GM21723 (cell line): ENCODE results near the gene PHYKPL.

Experiments
- ATAC-seq: cut with Tn5 transposase; IDR thresholded peaks from one replicate; pipeline ENCODE4 v1.9.1; 2021; ENCODE audit warnings: mild to moderate bottlenecking, moderate library complexity; ENCODE audit not compliant: unreplicated experiment

PHYKPL gene

DNA sequence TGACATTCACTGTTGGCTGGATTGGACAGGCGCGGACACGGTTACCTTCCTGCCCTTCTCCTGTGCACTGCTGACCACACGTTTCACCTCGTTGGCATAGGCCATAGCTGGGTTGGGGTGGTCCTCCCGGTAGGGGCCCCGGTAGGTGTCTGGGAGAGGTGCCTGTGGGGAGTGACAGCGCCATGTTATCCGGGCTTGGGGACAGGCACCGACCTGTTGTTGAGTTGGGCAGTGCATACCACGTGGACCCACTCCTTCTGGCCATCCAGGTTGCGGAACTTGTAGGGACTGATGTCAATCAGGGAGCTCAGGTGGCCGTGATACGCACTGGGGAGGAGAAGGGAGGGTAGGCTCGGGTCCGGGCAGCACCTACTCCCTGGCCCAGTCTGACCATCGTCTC lies 8.2 kb downstream of the PHYKPL start:
- ATAC-seq = no peak

DNA sequence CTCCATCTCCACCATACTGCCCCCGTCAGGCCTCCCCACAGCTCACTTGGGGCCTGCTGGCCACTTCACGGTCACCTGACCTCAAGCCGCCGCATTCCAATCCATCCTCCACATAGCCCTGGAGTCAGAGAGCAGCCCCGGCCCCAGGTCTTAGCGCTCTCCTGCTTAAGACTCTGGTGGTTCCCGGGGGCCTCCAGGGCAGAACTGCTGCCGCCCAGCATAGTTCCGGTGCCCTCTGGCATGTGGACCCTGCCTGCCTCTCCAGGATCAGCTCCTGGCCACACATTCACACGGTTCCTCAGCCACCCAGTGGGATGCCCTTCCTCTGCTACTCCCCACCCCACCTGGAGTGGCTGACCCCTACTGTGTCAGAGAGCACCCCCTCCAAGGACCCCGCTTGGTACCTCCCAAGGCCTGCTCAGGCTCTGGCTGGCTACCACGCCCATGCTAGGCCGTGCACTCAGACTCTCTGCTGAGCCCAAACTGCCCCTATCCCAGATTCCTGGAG lies 8.7 kb downstream of the PHYKPL start:
- no peak for ATAC-seq

DNA sequence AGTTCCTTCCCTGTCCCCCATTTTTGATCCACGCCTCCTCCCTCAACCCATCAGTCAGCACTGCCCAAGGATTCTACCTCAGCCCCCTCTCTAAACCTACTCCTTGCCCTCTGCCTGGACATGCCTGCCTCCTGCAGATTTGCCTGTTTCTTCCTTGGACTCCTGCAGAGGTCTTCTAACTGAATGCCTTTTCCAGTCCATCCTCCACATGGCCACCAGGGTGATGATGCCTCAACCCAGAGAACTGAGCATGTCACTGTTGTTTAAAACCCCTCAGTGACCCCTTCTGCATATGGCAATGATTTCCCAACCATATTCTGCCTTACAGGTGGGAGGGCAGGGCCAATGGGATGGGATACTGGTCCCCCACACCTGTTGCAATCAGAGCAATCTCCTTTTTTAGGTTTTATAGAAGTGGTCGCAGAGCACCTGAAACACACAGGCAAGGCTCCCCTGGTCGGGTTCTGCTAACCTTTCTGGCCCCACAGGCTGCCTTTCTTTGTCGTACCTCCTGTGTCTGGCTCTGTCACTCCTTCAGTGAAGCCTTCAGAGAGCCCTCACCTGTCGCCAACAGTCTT lies 9.3 kb downstream of the PHYKPL start:
- ATAC-seq = no peak

DNA sequence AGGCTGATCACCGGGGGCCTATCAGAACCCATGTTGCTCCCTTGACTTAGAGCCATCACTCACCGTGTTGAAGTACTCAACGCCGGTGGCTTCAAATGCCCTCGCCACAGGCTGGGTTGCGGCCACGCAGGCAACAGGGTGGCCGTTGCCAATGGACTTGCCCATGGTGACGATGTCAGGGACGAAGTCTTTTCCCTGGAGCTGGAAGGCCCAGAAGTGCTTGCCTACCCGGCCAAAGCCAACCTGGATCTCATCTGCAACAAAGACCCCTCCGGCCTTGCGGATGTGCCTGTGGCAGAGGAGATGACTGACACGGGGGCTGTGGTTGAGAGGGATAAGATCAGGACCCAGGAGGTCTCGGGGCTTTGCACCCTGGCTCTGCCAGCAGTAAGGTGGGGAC lies 10.3 kb downstream of the PHYKPL start:
- no peak for ATAC-seq

DNA sequence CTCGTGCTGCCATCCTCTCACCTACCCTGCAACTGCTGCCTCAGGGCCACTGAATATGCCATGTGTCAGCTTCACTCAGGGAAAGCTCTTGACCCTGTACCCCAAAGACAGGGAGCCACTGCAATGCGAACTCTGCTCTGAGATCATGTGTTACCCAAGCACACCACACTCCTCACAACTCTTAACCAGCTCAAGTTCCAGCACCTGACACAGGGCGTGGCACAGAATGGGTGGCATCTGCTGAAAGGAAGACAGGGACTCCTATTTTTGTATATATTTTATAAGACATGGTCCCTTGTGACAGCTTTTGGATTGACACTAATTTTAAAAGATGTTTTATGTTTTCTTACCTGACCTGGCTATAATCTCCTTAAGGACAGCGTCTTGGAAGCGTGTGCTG lies 10.7 kb downstream of the PHYKPL start:
- ATAC-seq = no peak

DNA sequence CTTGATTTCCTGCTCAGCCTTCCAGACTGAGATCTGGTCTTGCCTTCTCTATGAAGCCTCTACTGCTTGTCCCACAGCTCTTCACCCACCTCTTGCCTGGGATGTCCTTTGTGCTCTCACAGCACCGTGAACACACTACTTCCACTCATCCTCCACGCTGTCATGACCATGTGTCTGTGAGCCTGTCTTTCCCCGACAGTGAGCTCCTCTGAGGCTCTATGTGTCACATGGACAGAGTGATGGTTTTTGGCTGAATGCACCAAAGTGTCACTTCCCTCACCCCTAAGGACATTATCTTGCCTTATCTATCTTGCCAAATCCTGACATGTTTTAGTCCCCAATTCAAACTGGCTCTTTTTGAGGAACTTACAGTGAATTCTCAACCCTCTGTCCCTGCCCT lies 11.3 kb downstream of the PHYKPL start:
- ATAC-seq = no peak

DNA sequence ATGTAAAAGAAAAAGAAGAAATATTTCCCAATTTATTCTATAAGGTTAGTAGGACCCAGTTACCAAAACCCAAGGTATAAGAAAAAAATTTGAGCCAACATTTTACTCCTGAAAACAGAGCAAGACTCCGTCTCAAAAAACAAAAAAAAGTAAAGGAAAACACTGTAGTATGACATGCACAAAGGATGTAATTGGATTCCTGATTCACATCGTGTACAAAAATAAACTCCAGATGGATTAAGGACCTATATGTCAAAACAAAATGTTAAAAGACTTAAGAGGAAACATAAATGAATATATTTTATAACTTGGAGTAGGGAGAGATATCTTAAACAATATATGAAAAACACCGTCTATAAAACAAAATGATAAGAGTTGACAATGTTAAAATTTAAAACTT lies 13.8 kb downstream of the PHYKPL start:
- ATAC-seq = no peak

DNA sequence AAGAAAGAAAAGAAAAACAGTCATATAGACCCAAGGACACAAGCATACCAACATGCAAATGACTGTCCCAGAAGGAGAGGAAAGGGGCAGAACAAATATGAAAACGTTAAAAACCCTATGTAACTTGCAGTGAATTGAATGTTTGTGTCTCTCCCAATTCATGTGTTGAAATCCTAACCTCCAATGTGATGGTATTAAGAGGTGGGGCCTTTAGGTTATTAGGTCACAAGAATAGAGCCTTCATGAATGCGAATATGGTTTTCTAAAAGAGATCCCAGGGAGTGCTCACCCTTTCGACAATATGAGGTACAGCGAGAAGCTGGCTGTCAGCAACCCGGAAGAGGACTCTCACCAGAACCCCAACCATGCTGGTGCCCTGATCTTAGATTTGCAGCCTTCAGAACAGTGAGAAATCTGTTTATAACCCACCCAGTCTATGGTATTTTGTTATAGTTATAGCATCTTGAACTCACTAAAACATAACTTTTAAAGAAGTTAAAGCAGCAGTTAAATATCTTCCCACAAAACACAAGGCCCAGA lies 14.3 kb downstream of the PHYKPL start:
- no peak for ATAC-seq

DNA sequence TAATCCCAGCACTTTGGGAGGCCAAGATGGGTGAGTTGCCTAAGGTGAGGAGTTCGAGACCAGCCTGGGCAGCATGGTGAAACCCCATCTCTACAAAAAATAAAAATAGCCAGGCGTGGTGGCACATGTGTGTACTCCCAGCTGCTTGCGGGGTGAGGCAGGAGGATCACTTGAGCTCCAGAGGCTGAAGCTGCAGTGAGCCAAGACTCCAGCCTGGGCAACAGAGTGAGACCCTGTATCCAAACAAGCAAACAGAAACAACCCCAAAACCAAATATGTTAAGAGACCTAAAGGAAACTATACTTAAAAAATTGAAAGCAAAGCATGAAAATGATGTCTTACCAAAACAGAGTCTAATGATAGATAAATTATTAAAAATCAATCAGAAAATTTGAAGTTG lies 15.8 kb downstream of the PHYKPL start:
- ATAC-seq = no peak

DNA sequence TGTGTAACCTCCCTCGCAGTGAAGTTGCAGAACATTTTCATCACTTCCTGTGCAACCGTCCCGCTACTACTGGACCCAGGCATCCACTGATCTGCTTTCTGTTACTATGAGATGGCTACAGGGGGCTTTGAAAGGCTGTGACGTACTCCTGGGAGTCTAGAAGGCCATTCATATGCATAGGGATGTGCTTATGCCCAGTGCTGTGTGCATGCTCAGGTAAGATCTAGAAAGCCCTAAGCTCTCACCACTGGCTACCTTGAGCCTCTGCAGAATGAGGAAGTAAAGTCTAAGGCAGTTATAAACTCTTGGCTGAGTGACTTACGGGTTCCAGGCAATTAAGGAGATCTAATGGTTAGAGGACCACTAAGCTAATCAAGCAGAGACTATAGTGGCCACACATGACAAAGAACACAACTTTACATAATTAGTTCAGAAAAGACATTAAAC lies 16.5 kb downstream of the PHYKPL start:
- no peak for ATAC-seq

DNA sequence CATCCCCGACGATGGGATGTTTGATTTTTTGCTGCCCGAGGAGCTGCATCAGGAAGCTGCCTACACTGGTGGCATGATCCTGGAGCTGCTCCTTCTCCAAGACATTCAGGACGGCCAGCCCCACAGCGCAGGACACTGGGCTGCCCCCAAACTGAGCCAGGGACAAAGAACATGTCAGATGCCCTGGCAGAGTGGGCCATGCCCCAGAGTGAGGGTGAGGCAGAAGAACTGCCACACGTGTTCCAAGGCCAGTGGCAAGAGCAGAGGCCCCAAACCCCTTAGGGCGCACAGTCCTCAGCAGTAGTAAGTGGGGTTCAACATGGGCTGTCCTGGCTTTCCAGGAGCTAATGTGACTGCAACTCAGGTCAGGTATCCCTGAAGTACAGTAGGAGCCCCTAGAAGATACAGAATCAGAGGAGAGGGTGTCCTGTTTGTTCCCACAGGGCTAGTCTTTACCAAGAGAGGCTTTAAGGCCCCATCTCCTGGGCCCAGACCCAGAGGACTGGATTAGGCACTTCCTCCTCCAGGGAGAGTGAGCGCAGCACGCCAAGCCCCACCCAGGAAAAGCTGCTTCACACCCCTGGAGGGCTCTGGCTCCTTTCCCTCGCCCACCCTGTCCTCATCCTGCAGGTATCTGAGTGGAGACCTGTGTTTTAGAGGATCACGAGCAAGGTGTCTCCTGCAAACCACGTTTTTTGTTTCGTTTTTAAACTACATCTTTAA lies 17.2 kb downstream of the PHYKPL start:
- no peak for ATAC-seq

DNA sequence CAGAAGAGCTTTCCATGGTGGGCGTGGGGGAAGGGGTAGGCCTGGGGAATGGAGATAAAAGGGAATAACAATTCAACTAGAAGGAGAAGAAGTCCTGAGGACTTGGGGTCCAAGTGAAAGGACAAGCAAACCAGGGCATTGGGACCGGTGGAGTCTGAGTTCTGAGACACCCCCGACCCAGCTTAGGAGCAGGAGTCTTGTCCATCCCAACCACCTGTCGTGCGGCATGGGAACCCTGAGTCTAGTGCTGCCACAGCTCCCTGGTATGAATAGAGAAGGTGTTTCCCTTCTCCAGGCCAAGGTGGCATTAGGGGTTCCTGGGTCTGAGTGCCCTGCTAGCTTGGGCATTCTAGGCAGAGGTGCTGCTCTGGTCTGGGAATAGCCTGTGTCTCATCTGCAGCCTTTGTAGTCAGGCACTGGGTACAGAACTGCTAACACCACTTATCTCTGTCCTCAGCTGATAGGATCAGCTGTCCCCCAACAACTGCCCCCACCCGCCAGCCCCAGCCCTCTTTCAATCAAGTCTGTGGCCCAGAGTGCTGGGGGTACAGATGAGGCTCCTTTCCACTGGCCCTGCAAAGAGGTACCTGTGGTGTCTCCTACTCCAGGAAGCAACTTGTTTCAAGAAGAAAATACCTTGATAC lies 18.3 kb downstream of the PHYKPL start:
- no peak for ATAC-seq

DNA sequence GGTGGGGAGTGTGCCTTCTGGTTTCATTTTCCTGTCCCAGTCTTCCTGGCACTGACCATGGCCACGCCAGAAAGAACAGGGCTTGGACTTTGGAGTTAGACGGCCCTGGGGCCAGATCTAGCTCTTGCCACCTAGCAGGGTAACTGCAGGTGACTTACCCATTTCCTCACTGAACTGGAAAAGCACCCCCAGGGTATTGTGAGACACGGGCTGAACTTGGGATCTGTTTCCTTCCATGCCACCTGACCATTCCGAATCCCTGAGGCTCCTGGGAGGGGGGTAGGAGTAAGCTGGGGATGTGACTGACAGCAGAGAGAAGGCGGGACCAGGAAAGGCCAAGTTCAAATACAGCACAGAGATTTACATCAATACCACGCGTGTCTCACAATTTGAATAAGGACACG lies 18.9 kb downstream of the PHYKPL start:
- ATAC-seq = no peak

DNA sequence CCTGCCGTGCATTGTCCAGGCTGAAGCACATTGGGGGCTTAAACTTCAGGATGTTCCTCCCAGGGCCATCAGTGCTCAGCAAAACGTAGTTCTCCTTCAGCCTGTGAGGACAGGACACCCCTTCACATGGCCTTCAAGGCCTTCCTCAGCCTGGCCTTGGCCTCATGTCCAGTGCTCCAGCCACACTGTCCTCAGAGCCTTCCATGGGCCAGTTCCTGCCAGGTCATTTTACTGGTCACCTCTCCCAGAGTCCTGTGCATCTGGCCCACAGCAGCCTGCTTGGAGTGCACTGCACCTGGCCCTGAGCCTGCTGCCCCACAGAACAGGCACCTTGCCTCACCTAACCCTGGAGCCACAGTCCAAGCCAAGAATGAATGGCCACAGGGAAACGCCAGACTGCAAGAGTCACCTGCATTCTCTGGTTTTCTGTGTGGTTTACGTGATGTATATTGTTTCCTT lies 19.6 kb downstream of the PHYKPL start:
- no peak for ATAC-seq

DNA sequence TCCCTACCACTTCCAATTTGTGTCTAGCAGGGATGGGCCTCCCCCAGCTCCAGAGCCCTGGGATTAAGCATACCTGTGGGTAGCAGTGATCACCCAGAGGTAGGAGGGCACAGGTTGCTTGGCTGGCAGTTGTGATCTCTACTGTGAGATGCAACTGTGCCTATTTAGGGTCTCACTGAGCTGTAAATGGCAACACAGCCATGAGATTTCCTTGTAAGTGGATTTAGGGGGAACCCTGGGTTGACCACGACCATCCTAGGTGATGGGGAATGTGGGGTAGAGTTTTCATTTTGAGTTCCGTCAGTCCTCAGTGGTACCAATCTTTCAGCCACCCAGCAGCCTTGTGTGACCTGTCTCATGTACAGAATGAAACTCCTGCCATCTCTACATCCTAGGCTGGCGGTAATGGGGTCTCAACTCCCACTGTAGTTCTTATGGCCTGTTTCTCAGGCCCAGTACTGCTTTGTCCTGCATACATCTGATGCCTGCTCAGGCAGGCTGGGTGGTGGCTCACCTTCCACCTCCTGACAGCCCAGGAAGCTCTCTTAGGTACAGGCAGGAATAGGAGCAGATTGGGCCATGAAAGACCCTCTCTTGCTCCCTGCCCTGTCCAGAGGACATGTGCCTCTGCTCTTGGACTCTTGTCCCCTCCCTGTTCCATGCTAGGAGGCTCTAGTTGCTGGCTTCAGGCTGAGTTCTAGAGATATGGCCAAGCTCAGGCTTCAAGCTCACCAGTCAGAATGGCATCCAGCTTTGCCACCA lies 20.2 kb downstream of the PHYKPL start:
- no peak for ATAC-seq

DNA sequence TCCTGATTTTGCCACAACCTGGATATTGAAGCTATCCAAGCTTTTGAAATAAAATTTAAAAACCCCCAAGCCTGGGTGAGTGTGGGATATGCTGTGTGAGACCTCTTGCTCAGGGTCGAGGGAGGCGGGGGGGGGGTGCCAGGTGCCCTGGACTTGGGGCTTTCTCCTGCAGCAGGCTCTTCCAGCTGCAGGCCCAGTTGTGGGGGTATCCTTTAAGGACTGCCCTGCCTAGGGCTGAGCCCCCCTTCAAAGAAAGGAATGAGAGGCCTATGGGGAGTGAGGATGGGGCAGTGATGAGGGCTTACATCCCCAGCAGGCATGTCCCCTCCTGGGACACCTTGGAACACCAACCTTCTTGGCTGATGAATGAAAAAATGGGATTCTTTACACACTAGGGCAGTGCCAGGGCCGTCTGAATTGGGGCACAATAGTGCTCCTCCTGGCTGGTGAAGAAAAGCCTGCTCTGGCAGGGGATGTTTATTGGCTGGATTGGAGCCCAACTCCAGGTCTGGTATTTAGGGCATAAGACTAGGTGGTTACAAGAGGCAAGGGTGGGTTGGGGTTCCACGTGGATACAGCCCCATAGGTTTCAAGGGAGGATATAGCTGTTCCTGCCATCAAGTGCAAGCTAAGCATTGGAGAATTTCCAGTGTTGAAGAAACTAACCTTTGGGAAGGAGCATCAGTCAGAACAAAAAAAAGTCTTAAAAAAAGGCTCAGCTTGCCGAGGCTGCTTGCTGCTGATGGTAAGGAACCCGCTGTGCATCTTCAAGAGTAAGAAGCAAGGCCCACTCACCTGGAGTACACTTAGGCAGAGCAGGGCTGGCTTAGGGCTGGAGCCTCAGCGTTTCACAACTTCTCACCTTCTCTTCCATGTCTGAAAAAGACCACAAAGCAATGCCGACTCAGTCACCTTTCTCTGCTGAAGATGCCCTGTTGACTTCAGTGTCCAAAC lies 21.2 kb downstream of the PHYKPL start:
- no peak for ATAC-seq

DNA sequence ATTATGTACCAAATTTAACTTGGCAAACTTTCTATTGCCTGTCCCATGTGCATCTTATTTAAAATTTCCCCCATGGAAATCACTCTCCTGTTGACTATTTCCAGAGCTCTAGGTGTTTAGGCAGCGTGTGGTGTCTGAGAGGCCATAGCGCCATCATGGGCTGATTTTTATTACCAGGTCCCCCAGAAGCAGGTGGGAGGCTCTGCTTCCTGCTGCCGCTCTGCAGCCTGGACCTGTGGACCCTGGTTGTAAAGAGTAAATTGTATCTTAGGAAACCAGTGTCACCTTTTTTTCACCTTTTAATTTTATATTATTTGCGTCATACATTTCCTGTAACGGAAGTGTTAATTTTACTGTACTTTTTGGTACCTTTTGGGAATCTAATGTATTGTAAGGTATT lies 21.9 kb downstream of the PHYKPL start:
- no peak for ATAC-seq

DNA sequence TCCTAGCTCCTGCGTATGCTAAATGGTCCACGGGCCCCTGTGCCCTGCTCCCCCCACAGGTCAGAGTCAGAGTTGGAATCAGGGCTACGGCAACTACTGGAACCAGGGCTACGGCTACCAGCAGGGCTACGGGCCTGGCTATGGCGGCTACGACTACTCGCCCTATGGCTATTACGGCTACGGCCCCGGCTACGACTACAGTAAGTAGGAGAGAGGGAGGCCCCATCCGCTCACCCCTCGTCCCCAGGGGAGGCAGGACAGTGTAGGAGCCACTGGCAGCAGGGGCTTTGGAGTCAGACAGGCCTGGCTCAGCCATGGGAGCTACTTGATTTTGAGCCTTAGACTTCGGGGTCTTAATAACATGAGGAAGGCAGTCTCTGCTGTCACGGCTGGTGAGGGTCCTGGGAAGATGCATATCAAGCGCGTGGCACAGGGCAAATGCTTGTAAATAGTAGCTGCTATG lies 22.5 kb downstream of the PHYKPL start:
- no peak for ATAC-seq

DNA sequence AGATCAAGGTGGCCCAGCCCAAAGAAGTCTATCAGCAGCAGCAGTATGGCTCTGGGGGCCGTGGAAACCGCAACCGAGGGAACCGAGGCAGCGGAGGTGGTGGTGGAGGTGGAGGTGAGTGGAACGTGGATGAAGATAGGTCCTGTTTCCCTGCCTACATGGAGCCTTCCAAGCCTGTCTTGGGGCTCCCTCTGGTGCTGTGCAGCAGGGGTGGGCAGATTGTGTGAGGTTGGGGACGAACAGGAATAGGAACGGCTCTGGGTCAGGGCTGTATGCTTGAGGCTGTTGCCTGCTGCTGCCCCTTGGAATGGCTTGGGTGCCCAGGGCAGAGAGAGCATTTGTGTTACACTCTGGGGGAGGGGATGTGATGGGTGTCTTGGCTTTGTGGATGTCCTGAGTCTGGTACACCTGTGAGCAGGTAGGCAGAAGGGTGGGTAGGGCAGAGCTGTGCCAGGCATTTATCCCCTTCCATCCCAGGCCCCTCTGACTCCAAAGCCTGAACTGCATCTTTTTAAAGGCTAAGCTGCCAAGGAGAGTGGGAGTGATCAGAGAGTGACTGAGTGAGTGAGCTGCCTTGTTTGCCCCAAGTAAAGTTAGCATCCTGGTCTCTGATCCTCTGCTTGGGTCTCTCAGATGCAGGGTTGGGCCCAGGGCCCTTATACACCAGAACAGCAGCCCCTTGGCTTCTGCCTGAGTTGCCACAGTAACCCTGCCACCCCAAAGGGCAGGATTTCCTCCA lies 23.1 kb downstream of the PHYKPL start:
- ATAC-seq = no peak
